ENCODE results near the gene PEAK1. TPM values are rescaled to one million over a fixed set of nuclear protein-coding genes. Genes with fewer than 3 reads are reported as not detected.

PEAK1 gene
- total and polyA plus RNA-seq, 2 experiments from 2014 or later: 7.8 to 34.1 TPM

DNA sequence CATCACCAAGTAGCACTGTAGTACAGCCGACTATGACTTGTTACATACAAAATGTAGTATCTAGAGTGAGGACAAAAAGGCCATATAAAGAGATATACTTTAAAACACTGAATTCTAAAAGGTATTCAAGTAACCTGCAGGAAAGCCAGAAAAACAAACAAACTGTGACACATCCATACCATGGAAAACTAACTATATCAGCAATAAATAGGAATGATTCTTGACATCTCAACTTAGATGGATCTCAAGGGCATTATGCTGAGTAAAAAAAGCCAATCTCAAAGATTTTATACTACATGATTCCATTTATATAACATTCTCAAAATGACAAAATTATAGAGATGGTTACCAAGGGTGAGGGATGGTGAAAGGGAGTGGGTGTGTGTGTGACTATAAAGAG, 143.0 kb downstream of the PEAK1 start:
- H3K9me2 ChIP-seq (ENCODE audit: insufficient read depth): no peaks in the 10 kb centered on the region
- peaks cover 3% of the 10 kb centered on the region; the same call in 2 of the 3 replicates for H3K4me1 Mint-ChIP-seq

More for the DNA sequence above, 143.0 kb downstream of the PEAK1 start:
- no peak for ATAC-seq
- no peak overlapping the region for H3K27ac Mint-ChIP-seq
- 0 out of 2 replicates have a peak, but pooled peaks cover 3% of the 10 kb centered on the region for H4K20me1 ChIP-seq (replicated peaks; ENCODE audit: insufficient read depth)
- no peak overlapping the region for H3K4me2 ChIP-seq
- H3K79me2 ChIP-seq (replicated peaks; ENCODE audit: insufficient read depth): peaks cover 7% of the 10 kb centered on the region
- no peak overlapping the region for H3K27ac ChIP-seq (ENCODE audit: low read depth)
- no peak overlapping the region for H3K4me3 Mint-ChIP-seq
- peaks cover 5% of the 10 kb centered on the region for H3K27me3 Mint-ChIP-seq (ENCODE audit: insufficient read depth, low read depth, poor library complexity)
- H3K36me3 Mint-ChIP-seq (ENCODE audit: low read depth): peaks cover 10% of the 10 kb centered on the region; the same call in 2 of the 3 replicates
- no peaks in the 10 kb centered on the region for H3K9me3 Mint-ChIP-seq
- DNase-seq (ENCODE audit: low spot score): no peak
- no peaks in the 10 kb centered on the region for H3F3A ChIP-seq (replicated peaks; ENCODE audit: low read depth)
- no peak overlapping the region for H2AFZ ChIP-seq
- no peak overlapping the region for H3K4me3 ChIP-seq
- no peaks in the 10 kb centered on the region for H3K36me3 ChIP-seq (ENCODE audit: insufficient read depth)
- TF ChIP-seq, protein P1, sequence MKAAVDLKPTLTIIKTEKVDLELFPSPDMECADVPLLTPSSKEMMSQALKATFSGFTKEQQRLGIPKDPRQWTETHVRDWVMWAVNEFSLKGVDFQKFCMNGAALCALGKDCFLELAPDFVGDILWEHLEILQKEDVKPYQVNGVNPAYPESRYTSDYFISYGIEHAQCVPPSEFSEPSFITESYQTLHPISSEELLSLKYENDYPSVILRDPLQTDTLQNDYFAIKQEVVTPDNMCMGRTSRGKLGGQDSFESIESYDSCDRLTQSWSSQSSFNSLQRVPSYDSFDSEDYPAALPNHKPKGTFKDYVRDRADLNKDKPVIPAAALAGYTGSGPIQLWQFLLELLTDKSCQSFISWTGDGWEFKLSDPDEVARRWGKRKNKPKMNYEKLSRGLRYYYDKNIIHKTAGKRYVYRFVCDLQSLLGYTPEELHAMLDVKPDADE (IDR thresholded peaks at IDR 0.05): no peak
- TF ChIP-seq, protein P2, sequence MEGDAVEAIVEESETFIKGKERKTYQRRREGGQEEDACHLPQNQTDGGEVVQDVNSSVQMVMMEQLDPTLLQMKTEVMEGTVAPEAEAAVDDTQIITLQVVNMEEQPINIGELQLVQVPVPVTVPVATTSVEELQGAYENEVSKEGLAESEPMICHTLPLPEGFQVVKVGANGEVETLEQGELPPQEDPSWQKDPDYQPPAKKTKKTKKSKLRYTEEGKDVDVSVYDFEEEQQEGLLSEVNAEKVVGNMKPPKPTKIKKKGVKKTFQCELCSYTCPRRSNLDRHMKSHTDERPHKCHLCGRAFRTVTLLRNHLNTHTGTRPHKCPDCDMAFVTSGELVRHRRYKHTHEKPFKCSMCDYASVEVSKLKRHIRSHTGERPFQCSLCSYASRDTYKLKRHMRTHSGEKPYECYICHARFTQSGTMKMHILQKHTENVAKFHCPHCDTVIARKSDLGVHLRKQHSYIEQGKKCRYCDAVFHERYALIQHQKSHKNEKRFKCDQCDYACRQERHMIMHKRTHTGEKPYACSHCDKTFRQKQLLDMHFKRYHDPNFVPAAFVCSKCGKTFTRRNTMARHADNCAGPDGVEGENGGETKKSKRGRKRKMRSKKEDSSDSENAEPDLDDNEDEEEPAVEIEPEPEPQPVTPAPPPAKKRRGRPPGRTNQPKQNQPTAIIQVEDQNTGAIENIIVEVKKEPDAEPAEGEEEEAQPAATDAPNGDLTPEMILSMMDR (conservative IDR thresholded peaks at IDR 0.05; ENCODE audit: low read depth in 2 of 2): no peak
- TF ChIP-seq EZH2phosphoT487 (IDR thresholded peaks at IDR 0.05; ENCODE audit: unreplicated experiment) (no peak), POLR2AphosphoS5 (IDR thresholded peaks at IDR 0.05; ENCODE audit: low read depth) (no peak), ZNF331 (CRISPR knock-in tag; IDR thresholded peaks at IDR 0.05; ENCODE audit: low read depth) (no peak), CREB1 (CRISPR knock-in tag; IDR thresholded peaks at IDR 0.05; ENCODE audit: low read depth) (no peak), STAT1 (IDR thresholded peaks at IDR 0.05; ENCODE audit: unreplicated experiment) (no peak), NANOG (IDR thresholded peaks at IDR 0.05; ENCODE audit: borderline replicate concordance) (no peak), ZNF114 (CRISPR knock-in tag; IDR thresholded peaks at IDR 0.05) (no peak), EZH2 (IDR thresholded peaks at IDR 0.05; ENCODE audit: low read depth, unreplicated experiment) (no peak), JUNB (IDR thresholded peaks at IDR 0.05; ENCODE audit: unreplicated experiment) (no peak)
- TF ChIP-seq, protein P3, sequence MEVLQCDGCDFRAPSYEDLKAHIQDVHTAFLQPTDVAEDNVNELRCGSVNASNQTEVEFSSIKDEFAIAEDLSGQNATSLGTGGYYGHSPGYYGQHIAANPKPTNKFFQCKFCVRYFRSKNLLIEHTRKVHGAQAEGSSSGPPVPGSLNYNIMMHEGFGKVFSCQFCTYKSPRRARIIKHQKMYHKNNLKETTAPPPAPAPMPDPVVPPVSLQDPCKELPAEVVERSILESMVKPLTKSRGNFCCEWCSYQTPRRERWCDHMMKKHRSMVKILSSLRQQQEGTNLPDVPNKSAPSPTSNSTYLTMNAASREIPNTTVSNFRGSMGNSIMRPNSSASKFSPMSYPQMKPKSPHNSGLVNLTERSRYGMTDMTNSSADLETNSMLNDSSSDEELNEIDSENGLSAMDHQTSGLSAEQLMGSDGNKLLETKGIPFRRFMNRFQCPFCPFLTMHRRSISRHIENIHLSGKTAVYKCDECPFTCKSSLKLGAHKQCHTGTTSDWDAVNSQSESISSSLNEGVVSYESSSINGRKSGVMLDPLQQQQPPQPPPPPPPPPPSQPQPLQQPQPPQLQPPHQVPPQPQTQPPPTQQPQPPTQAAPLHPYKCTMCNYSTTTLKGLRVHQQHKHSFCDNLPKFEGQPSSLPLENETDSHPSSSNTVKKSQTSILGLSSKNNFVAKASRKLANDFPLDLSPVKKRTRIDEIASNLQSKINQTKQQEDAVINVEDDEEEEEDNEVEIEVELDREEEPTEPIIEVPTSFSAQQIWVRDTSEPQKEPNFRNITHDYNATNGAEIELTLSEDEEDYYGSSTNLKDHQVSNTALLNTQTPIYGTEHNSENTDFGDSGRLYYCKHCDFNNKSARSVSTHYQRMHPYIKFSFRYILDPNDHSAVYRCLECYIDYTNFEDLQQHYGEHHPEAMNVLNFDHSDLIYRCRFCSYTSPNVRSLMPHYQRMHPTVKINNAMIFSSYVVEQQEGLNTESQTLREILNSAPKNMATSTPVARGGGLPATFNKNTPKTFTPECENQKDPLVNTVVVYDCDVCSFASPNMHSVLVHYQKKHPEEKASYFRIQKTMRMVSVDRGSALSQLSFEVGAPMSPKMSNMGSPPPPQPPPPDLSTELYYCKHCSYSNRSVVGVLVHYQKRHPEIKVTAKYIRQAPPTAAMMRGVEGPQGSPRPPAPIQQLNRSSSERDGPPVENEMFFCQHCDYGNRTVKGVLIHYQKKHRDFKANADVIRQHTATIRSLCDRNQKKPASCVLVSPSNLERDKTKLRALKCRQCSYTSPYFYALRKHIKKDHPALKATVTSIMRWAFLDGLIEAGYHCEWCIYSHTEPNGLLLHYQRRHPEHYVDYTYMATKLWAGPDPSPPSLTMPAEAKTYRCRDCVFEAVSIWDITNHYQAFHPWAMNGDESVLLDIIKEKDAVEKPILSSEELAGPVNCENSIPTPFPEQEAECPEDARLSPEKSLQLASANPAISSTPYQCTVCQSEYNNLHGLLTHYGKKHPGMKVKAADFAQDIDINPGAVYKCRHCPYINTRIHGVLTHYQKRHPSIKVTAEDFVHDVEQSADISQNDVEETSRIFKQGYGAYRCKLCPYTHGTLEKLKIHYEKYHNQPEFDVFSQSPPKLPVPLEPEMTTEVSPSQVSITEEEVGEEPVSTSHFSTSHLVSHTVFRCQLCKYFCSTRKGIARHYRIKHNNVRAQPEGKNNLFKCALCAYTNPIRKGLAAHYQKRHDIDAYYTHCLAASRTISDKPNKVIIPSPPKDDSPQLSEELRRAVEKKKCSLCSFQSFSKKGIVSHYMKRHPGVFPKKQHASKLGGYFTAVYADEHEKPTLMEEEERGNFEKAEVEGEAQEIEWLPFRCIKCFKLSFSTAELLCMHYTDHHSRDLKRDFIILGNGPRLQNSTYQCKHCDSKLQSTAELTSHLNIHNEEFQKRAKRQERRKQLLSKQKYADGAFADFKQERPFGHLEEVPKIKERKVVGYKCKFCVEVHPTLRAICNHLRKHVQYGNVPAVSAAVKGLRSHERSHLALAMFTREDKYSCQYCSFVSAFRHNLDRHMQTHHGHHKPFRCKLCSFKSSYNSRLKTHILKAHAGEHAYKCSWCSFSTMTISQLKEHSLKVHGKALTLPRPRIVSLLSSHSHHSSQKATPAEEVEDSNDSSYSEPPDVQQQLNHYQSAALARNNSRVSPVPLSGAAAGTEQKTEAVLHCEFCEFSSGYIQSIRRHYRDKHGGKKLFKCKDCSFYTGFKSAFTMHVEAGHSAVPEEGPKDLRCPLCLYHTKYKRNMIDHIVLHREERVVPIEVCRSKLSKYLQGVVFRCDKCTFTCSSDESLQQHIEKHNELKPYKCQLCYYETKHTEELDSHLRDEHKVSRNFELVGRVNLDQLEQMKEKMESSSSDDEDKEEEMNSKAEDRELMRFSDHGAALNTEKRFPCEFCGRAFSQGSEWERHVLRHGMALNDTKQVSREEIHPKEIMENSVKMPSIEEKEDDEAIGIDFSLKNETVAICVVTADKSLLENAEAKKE (CRISPR knock-in tag; IDR thresholded peaks at IDR 0.05): no peak
- H3K4me1 ChIP-seq (ENCODE audit: insufficient read depth): peaks cover 4% of the 10 kb centered on the region; the same call in 1 of the 2 replicates
- H3K27me3 ChIP-seq (ENCODE audit: insufficient read depth): no peaks in the 10 kb centered on the region
